Epithelial cell of proximal tubule (primary cell): ENCODE measurements around the gene ATP2C2. TPM values are rescaled to one million over a fixed set of nuclear protein-coding genes. Genes with fewer than 3 reads are reported as not detected.

Experiments
- DNase-seq: peaks from one replicate; pipeline ENCODE4 v3.0.0-alpha.2; 2011; ENCODE audit warnings: low read depth
- H3K4me3 ChIP-seq: 2 replicates; pipeline ENCODE4 v1.5.1; 2011; ENCODE audit warnings: low read depth, mild to moderate bottlenecking, low read length
- CTCF ChIP-seq: conservative IDR thresholded peaks from 2 replicates; pipeline ENCODE4 v1.5.1; 2012; ENCODE audit warnings: low read depth, mild to moderate bottlenecking, low read length
- total RNA-seq: library from RNA; depleted of rRNA; stranded (reverse); fragments of >200 nt; gene quantifications from 2 replicates; pipeline ENCODE4 v1.2.3, GENCODE V29; 2015

Gene ATP2C2
- total RNA-seq, 1 donor from 2014 or later, result 6.3 TPM

DNA sequence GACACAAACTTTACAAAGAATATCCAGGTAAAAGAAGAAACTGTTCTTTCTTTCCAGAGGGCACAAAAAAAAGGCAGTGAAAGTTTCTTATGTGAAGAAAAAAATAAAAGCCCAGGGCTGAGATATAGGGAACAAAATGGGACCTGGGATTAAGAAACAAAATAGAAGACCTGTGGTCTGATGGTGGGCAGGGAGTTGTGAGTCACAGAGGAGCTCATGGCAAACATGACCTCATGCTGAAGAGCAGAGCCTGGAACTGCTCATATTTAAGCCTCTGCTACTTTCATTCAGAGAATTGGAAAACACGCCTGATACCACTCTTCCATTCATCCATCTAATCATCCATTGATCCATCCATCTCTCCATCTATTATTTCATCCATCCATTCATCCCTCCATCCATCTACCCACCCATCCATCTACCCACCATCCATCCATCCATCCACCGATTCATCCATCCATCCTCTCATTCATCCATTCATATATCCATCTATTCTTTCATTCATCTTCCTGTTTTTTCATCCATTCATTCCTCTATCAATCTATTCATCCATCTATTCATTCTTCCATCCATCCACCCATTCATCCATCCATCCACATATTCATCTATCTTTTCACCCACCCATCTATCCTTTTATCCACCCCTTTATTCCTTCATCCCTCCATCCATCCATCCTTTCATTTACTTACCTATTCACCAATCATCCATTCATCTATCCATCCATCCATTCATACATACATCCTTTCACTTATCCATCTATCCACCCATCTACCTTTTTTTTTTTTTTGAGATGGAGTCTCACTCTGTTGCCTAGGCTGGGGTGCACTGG is 43.7 kb upstream of the ATP2C2 start:
- no peak for TF ChIP-seq CTCF
- H3K4me3 ChIP-seq, result no peak overlapping the region
- DNase-seq, result no peak

GRCh38 chr16:84326545-84326944 is 41.8 kb upstream of the ATP2C2 start:
- H3K4me3 ChIP-seq, result no peak overlapping the region
- no peak for DNase-seq
- TF ChIP-seq CTCF, result no peak

DNA sequence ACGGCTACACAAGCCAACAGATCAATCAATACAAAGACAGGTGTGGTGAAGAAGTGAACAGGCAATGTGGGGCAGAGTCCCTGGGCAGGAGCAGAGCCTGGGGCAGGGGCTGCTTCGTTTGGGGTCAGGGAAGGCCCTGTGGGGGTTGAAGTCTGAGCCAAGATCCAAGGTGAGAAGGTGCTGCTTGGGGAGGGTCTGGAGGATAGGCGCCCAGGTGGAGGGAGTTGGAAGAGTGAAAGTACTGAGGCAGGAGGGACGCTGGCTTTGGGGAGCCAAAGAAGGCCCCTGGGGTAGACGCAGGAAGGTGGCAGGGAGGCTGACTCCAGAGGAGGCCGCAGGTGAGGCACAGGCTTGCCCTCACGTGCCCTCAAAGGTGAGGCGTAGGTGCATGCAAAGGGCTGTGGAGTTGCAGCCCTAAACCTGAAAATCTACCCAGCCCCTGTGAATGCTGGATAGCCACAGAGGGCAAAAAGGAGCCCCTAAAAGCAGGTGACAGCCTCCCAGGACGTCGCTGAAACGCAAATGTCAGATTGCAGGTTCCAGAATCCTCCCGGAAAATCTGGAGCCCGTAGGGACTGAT is 40.3 kb upstream of the ATP2C2 start:
- TF ChIP-seq CTCF, result no peak
- no peak for DNase-seq
- no peak overlapping the region for H3K4me3 ChIP-seq

DNA sequence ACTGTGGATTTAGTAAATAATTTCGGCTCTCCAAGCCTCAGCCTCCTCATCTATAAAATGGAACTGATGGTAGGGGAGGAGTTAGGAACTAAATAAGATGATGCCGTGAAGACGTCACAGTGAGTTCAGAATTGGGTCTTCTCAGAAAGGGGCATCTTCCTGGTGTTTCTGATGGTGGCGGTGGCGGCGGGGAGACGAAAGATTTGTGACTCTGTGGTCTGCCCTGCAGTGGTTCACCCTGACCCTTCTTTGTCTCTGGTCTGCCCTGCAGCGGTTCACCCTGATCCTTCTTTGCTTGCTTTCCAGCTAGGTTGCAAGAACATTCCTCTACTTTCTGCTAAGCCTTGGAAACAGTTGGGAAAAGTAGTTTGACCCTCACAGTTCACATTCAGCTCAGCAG is 39.3 kb upstream of the ATP2C2 start:
- DNase-seq, result no peak
- no peak overlapping the region for H3K4me3 ChIP-seq
- no peak for TF ChIP-seq CTCF

- H3K4me3 ChIP-seq, result no peak overlapping the region
- TF ChIP-seq CTCF, result no peak
- DNase-seq, result no peak
Measured at GRCh38 chr16:84329843-84330684, 38.3 kb upstream of the ATP2C2 start.

GRCh38 chr16:84330685-84331050 is 37.7 kb upstream of the ATP2C2 start:
- no peak for TF ChIP-seq CTCF
- H3K4me3 ChIP-seq, result no peak overlapping the region
- no peak for DNase-seq
